Pancreas (tissue), 10 donors: Measurements from ENCODE around the gene TRERF1. TPM values are rescaled to one million over a fixed set of nuclear protein-coding genes. Genes with fewer than 3 reads are reported as not detected.

Source experiments
- ATAC-seq, 4 donors: fragments of 200-7000 bp; cut with Tn5 transposase; one replicate each; pipeline versions ENCODE4 v1.8.0 to v1.9.1; 2020; ENCODE audit warnings: mild to moderate bottlenecking in 4 of 4, moderate library complexity in 4 of 4
- DNase-seq, 6 donors: peaks; one replicate each; pipeline ENCODE4 v3.0.0-alpha.2; 2020
- FAIRE-seq: peaks from 2 replicates; lab custom pipeline; 2012; peaks lifted over from hg19 to GRCh38; lab: Jason Lieb, UNC
- H3K27ac ChIP-seq, 4 donors: fragments of 200-600 bp; sonication (generic); 1 replicate in 3 of 4; 2 replicates in 1 of 4; pipeline versions ENCODE4 v1.5.0 to v1.8.0; 2020
- H3K27me3 ChIP-seq, 4 donors: fragments of 200-600 bp; one replicate each; pipeline ENCODE4 v1.8.0; 2021
- H3K36me3 ChIP-seq, 3 donors: fragments of 200-600 bp; sonication (generic) in 1 of 3; one replicate each; pipeline versions ENCODE4 v1.5.0 to v1.8.0; 2020 to 2021
- H3K4me1 ChIP-seq, 3 donors: fragments of 200-600 bp; one replicate each; pipeline ENCODE4 v1.8.0; 2021
- H3K4me3 ChIP-seq, 4 donors: fragments of 200-600 bp; sonication (generic) in 2 of 4; one replicate each; pipeline versions ENCODE4 v1.5.0 to v1.8.0; 2020 to 2021
- H3K9me3 ChIP-seq, 4 donors: fragments of 200-600 bp; one replicate each; pipeline ENCODE4 v1.8.0; 2021
- WGBS, 2 donors: extraction: QIAGEN DNeasy Blood & Tissue Kit; methylation state at CpG; one replicate each; pipeline ENCODE4 v1.1.7; 2013; 5-methylcytosine and 5-hydroxymethylcytosine counted together
- intact Hi-C, 3 donors: fragments of 100-400 bp; cut with DNase I; formaldehyde crosslinking; loops; one replicate each; pipeline versions ENCODE4 v1.11.1 to v1.14.2; 2022
- polyA plus RNA-seq, 2 donors: library from polyadenylated mRNA; stranded (reverse); fragments of 200-250 nt; gene quantifications; one replicate each; pipeline ENCODE4 v1.2.3, GENCODE V29; 2013
- total RNA-seq, 6 donors: library from RNA; stranded (reverse); fragmentation: NEBNext Ultra II Directional in 4 of 6; extraction: Animal tissue kit (Norgen Biotek cat#: 25700) in 4 of 6; gene quantifications; one replicate each; pipeline versions ENCODE4 v1.2.1 to v1.2.4, GENCODE V29; 2021 to 2023
- TF ChIP-seq, protein P1 (sequence below), 4 donors: fragments of 200-600 bp; sonication (generic) in 3 of 4; IDR thresholded peaks; one replicate each; pipeline versions ENCODE4 v1.5.0 to v1.8.0; 2021; ENCODE audit warnings: antibody characterized with exemption in 4 of 4
- donor health status: healthy with polysubstance abuse.
- donor health status: DM: no; HTN: no; CAD: no; lungs with moderate emphysema.
- donor health status: DM: no; HTN: no; CAD: no.
- donor health status: control.
- donor health status: control.
- donor health status: Bipolar disorder and iron deficiency.
- donor health status: DM: yes; HTN: yes; CAD: no.
- donor health status: DM: no; HTN: no; CAD: no.
- donor health status: DM: no; HTN: no; CAD: no.
- donor health status: DM: yes; HTN: yes; CAD: no.

TRERF1 gene
- total and polyA plus RNA-seq, 8 donors, result 0.94 to 2.5 (median 1.5) TPM

DNA sequence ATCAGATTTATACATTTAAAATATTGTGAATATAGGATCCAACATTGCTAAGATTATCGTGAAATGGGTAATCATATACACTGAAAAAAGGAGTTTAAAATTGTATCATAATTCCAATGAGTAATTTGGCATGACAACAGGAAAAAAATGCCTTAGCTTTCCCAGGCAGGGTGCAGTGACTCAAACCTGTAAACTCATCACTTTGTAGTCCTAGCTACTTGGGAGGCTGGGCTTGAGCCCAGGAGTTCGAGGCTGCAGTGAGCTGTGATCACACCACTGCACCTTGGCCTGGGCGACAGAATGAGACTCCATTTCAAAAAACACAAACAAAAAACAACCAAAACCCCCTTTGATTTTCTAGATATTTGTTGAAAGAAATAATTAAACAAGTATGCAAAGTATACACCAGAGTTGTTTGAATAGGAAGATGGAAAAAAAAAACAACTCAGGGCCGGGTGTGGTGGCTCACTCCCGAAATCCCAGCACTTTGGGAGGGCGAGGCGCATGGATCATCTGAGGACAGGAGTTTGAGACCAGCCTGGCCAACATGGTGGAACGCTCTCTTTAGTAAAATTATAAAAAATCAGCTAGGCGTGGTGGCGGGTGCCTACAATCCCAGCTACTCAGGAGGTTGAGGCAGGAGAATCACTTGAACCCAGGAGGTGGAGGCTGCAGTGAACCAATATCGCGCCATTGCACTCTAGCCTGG, 98.7 kb downstream of the TRERF1 start:
- FAIRE-seq (no peak), DNase-seq (no peak), ATAC-seq (no peak)
- intact Hi-C loops, result no loop called here
- H3K4me1 ChIP-seq, result no peaks in the 10 kb centered on the region
- 93 to 95% methylated on average over 12 of the region's 12 CpGs for WGBS, 2 donors
- H3K27ac ChIP-seq, result no peak overlapping the region
- no peak overlapping the region for H3K4me3 ChIP-seq
- TF ChIP-seq, protein P1, sequence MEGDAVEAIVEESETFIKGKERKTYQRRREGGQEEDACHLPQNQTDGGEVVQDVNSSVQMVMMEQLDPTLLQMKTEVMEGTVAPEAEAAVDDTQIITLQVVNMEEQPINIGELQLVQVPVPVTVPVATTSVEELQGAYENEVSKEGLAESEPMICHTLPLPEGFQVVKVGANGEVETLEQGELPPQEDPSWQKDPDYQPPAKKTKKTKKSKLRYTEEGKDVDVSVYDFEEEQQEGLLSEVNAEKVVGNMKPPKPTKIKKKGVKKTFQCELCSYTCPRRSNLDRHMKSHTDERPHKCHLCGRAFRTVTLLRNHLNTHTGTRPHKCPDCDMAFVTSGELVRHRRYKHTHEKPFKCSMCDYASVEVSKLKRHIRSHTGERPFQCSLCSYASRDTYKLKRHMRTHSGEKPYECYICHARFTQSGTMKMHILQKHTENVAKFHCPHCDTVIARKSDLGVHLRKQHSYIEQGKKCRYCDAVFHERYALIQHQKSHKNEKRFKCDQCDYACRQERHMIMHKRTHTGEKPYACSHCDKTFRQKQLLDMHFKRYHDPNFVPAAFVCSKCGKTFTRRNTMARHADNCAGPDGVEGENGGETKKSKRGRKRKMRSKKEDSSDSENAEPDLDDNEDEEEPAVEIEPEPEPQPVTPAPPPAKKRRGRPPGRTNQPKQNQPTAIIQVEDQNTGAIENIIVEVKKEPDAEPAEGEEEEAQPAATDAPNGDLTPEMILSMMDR (IDR thresholded peaks at IDR 0.05), result no peak
- no peaks in the 10 kb centered on the region for H3K27me3 ChIP-seq
- no peaks in the 10 kb centered on the region for H3K36me3 ChIP-seq
- H3K9me3 ChIP-seq, result no peaks in the 10 kb centered on the region

DNA sequence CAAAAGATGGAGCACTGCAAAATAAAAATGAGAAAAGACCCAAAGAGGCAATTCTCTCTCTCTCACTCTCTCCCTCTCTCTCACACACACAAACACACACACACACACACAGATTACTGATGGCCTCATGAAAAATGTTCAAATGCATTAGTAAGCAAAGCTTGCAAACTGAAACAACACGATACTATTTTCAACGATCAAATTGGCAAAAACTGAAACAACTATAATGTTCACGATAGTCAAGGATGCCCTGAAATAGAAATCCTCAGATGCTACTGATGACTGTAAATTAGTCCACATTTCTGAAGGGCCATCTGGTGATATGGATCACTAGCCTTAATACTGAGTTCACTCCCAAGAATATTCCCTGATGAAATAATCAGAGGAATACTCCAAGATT, 100.8 kb downstream of the TRERF1 start:
- Histone ChIP-seq H3K36me3 (no peaks in the 10 kb centered on the region), H3K9me3 (no peaks in the 10 kb centered on the region), H3K4me1 (no peaks in the 10 kb centered on the region), H3K4me3 (no peak overlapping the region), H3K27ac (no peak overlapping the region), H3K27me3 (no peaks in the 10 kb centered on the region)
- TF ChIP-seq, protein P1 (IDR thresholded peaks at IDR 0.05), result no peak
- ATAC-seq (no peak), FAIRE-seq (no peak), DNase-seq (no peak)
- 82 to 88% methylated on average over 3 of the region's 3 CpGs for WGBS, 2 donors
- intact Hi-C loops, result no loop called here

DNA sequence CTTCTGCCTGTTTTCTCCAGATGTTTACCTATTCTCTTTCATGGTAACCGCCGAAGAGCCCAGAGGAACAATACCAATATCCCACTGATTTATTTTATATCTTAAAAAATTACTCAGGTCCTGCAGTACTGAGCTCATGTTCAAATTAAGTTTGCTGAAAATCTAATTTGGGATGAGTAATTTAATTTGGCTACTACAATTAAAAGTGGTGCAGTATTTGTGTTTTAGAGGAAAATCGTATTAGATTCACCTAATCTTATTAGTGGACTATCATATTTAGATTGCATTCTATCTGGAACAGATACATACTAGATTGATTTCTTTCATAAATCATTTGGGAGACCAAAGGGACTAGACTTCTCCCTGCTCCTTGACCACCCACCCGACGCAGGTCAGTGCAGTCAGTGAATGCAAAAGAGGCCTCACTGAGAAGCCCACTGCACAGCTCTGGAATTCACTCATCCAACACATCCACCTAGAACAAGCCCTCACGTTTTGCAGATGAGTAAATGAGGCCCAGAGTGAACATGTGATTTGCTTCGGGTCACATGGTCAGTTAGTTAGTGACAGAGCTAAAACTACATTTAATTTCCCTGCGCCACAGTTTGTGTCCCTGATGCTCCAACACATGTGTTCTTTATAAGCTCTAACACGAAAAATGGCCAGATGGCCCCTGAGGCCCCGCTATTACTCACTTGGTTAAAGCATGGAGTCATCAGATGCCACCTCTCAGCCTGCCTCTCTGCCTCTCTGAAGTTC, 101.8 kb downstream of the TRERF1 start:
- 86 to 89% methylated on average over 10 of the region's 10 CpGs for WGBS, 2 donors
- no peak overlapping the region for H3K27ac ChIP-seq
- DNase-seq (no peak), ATAC-seq (no peak), FAIRE-seq (no peak)
- no peaks in the 10 kb centered on the region for H3K4me1 ChIP-seq
- H3K36me3 ChIP-seq, result no peaks in the 10 kb centered on the region
- intact Hi-C loops, result no loop called here
- TF ChIP-seq, protein P1 (IDR thresholded peaks at IDR 0.05), result no peak
- no peak overlapping the region for H3K4me3 ChIP-seq
- H3K9me3 ChIP-seq, result no peaks in the 10 kb centered on the region
- no peaks in the 10 kb centered on the region for H3K27me3 ChIP-seq

DNA sequence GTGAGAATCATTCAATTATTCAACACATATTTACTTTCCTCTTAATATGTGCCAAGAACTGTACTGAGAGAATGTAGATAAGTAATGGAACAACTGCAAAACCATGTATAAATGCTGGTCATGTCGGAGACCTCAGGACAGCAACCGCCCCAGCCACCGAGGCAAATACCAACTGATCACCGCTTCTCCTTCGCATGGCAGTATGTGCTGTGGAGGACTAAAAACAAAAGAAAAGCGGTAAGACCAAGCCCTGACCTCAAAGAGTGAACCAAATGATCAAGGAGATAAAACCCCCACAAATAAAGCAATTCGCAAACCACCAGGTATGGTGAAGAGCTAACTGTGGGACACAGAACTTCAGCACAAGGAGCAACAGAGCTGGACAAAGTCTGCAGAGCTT, 104.3 kb downstream of the TRERF1 start:
- no peak overlapping the region for H3K27ac ChIP-seq
- TF ChIP-seq, protein P1 (IDR thresholded peaks at IDR 0.05), result no peak
- no peaks in the 10 kb centered on the region for H3K4me1 ChIP-seq
- no peaks in the 10 kb centered on the region for H3K27me3 ChIP-seq
- DNase-seq (no peak), ATAC-seq (no peak), FAIRE-seq (no peak)
- 91 to 92% methylated on average over 7 of the region's 7 CpGs for WGBS, 2 donors
- intact Hi-C loops, result no loop called here
- no peaks in the 10 kb centered on the region for H3K36me3 ChIP-seq
- no peaks in the 10 kb centered on the region for H3K9me3 ChIP-seq
- H3K4me3 ChIP-seq, result no peak overlapping the region
